Adipocyte (in vitro differentiated cells): ENCODE results near the gene CCT6A.
"Not testable (repeated sequence)": the region's sequence is repeated elsewhere in the genome, so short reads cannot be mapped to it uniquely, and the experiment has no call there.

Source experiments
- DNase-seq: peaks from one replicate; pipeline ENCODE4 v3.0.0-alpha.2; 2015; ENCODE audit warnings: low read depth
- H3K27me3 ChIP-seq: replicated peaks from 2 replicates; pipeline ENCODE4 v1.7.0; 2013; ENCODE audit warnings: mild to moderate bottlenecking, low read length, moderate library complexity; ENCODE audit not compliant: control insufficient read depth, insufficient read depth
- H3K36me3 ChIP-seq: 2 replicates; pipeline ENCODE4 v1.7.0; 2013; ENCODE audit warnings: low read length, mild to moderate bottlenecking, moderate library complexity; ENCODE audit not compliant: control insufficient read depth, insufficient read depth, severe bottlenecking
- H3K4me1 ChIP-seq: 2 replicates; pipeline ENCODE4 v1.7.0; 2013; ENCODE audit warnings: mild to moderate bottlenecking, low read length, moderate library complexity; ENCODE audit not compliant: control insufficient read depth, insufficient read depth
- H3K4me3 ChIP-seq: 2 replicates; pipeline ENCODE4 v1.7.0; 2013; ENCODE audit warnings: mild to moderate bottlenecking, low read length, moderate library complexity
- H3K9ac ChIP-seq: 2 replicates; pipeline ENCODE4 v1.7.0; 2013; ENCODE audit warnings: mild to moderate bottlenecking, low read length, moderate library complexity
- H3K9me3 ChIP-seq: 2 replicates; pipeline ENCODE4 v1.7.0; 2013; ENCODE audit warnings: mild to moderate bottlenecking, low read length, moderate library complexity; ENCODE audit not compliant: control insufficient read depth

CCT6A gene

DNA sequence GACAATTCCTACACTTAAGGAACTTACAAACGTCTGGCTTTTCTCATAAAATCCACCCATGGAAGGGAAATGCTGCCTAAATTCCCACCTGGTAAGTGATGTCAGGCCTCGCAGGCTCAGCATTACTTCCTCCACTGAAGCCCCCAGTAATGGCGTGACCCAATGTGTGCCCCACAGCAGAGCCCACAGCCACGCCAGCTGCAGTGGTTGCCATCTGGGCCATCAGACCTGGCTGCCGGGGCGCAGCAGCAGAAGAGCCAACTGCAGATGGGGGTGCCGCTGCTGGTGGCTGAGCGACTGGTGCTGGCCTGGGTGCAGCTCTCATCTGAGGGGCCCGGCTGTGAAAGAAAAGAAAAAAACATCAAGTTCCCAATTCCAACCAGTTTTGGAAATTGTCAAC, 52.6 kb downstream of the CCT6A start:
- H3K9ac ChIP-seq, H3K27me3 ChIP-seq, H3K4me3 ChIP-seq, H3K9me3 ChIP-seq, DNase-seq: not testable (repeated sequence)
- Histone ChIP-seq H3K4me1 (peaks cover 16% of the 10 kb centered on the region), H3K36me3 (peaks cover 51% of the 10 kb centered on the region)

GRCh38 chr7:56105508-56105907, 53.9 kb downstream of the CCT6A start:
- H3K27me3 ChIP-seq: no peaks in the 10 kb centered on the region
- no peaks in the 10 kb centered on the region for H3K9me3 ChIP-seq
- H3K4me3 ChIP-seq: peak overlapping the region; percentile 99
- peak; percentile 80 for DNase-seq
- H3K4me1 ChIP-seq: peaks cover 16% of the 10 kb centered on the region
- peak overlapping the region; percentile 99 for H3K9ac ChIP-seq
- H3K36me3 ChIP-seq: peaks cover 38% of the 10 kb centered on the region

DNA sequence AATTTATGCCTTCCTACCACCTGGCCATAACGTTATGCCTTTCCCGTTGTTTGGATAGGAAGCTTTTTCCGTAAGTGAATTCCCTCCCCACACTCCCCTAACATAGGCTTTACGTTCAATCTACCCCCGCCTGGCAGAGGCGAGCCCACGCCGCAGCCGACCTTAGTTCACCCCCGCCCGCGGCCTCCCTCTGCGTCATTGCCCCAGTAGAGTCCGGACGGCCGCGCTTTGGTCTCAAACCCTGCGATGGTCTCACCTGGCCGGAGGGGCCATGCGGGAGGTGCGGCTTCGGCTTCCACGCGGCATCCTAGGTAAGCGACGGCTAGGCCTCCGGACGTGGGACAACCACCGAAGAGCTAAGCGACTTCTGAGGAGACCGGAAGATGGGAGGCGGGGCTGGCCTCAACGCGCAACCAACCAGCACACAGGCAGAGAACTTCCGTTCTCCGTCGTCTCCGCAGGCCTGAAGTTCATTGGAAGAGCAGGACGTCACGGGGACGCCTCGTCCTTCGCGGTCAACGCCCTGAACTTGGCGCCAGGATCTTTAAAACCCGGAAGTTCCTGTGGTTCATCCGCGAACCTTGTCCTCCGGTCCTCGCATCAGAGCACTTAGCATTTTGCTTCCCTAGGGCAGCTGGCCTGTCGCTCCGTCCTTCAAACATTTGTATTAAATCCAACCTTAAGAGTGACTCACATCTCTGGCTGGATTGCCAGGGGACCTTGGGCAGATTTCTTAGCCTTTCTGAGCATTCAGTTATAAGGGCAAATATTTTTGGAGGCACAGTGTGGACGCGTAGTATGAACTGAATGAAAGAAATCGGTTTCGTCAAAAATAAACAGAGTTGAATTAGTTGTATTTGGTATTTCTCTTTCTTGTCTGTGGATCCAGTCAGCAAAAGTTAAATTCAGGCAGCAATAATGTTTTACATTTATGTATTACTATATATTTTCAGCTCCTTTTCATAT, 54.8 kb downstream of the CCT6A start, which contains the start of gene CHCHD2:
Gene CHCHD2, minus strand, starts transcription at position 369 of the 966 bp plus-strand sequence. Its CDS starts 63 bp downstream, at position 306.
- H3K27me3 ChIP-seq: no peaks in the 10 kb centered on the region
- H3K9ac ChIP-seq: peak within 1 kb of the TSS; percentile 99
- H3K36me3 ChIP-seq: peaks cover 29% of the 10 kb centered on the region
- H3K9me3 ChIP-seq: no peaks in the 10 kb centered on the region
- H3K4me1 ChIP-seq: peaks cover 16% of the 10 kb centered on the region
- peak; percentile 99 for DNase-seq
- H3K4me3 ChIP-seq: peak within 1 kb of the TSS; percentile 99

GRCh38 chr7:56107954-56108258, 56.3 kb downstream of the CCT6A start:
- Histone ChIP-seq H3K4me1 (peaks cover 16% of the 10 kb centered on the region), H3K36me3 (peaks cover 14% of the 10 kb centered on the region), H3K27me3 (no peaks in the 10 kb centered on the region), H3K9ac (no peak overlapping the region), H3K9me3 (no peaks in the 10 kb centered on the region), H3K4me3 (no peak overlapping the region)
- DNase-seq: no peak

DNA sequence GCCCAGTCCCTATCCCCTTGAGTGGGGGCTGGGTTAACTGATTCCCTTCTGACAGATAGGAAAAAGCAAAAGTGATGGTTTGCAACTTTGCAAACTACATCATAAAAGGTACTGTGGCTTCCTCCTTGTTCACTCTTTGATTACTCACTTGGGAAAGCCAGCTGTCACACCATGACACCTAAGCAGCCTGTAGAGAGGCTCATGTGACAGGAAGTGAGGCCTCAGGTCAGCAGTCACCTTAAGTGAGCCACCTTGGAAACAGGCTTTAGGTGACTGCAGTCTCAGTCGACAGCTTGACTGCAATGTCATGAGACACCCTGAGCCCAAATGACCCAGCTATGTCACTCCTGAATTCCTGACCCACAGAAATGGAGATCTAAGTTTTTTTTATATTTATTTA, 59.0 kb downstream of the CCT6A start:
- Histone ChIP-seq H3K4me1 (peaks cover 5% of the 10 kb centered on the region), H3K4me3 (no peak overlapping the region), H3K36me3 (no peaks in the 10 kb centered on the region)

GRCh38 chr7:56112244-56112643, 60.7 kb downstream of the CCT6A start:
- H3K27me3 ChIP-seq, H3K9ac ChIP-seq, H3K36me3 ChIP-seq, H3K4me1 ChIP-seq, H3K9me3 ChIP-seq, H3K4me3 ChIP-seq, DNase-seq: not testable (repeated sequence)

More for the DNA sequence above, 59.0 kb downstream of the CCT6A start:
- H3K27me3 ChIP-seq: no peaks in the 10 kb centered on the region
- DNase-seq: no peak
- no peak overlapping the region for H3K9ac ChIP-seq
- no peaks in the 10 kb centered on the region for H3K9me3 ChIP-seq
